ENCODE data around the gene MROH7.

Gene MROH7

DNA sequence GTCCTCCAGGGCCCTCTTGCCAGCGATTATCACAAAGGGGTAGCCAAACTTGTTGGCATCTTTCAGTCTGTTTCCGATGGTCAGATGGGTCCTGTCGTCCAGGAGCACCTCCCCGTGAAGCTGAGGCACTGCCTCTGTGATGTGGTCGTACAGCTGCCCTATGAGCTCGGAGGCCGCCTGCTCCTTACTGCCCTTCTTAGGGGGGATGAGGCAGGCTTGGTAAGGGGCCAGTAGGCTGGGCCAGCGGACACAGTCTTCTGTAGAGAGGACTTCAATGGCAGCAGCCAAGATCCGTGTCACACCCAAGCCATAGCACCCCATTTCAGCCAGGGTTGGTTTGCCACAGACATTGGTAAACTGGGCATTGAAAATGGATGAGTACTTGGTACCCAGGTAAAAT lies 116.2 kb downstream of the MROH7 start:
- no peak for TF ChIP-seq TAF1 (IDR thresholded peaks at IDR 0.05; ENCODE audit: borderline replicate concordance, insufficient read depth, low read length)
- no peak for TF ChIP-seq FOXP2 (optimal IDR thresholded peaks at IDR 0.05; ENCODE audit: borderline replicate concordance, extremely low read depth, extremely low read length, insufficient read depth)
- TF ChIP-seq SIN3A (IDR thresholded peaks at IDR 0.05; ENCODE audit: borderline replicate concordance, insufficient read depth, low read length) = no peak

DNA sequence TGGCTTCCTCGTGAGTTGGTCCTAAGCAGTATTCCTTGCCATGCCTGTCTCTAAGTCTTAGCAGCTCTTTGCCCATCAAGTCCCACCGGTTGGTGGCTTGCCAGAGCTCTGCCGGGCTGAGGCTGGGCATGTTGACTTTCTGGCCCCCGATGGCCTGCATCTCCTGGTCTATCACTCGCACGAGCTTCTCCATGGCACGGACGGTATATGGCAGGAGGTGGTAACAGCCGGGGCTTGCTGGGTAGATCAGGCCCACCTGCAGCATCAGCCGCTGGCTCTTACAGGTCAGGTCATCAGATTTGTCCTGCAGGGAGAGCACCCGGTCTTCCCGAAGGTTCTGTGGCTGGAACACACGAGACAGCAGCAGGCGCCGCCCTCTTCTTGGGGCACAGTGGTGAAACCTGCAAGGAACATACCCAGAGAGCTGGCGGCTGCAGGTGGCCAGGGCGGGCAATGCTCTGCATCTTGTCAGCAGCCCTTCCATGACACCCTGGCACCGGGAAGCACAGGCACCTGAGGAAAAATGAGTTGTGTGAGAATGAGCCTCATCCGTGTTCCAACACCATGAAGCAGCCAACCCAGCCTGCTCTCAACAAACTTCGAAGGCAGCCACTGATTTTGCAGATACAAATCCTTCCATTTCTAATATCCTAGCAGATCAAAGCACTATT lies 117.2 kb downstream of the MROH7 start:
- TF ChIP-seq SIN3A (IDR thresholded peaks at IDR 0.05; ENCODE audit: borderline replicate concordance, insufficient read depth, low read length) = no peak

Data from PFSK-1 (cell line).